IPS-NIHi11 (cell line): ENCODE data around the gene ROBO1.
A peak's percentile ranks its signal among the peaks of the same experiment; 100 is the strongest.
"Not testable (repeated sequence)": the region's sequence is repeated elsewhere in the genome, so short reads cannot be mapped to it uniquely, and the experiment has no call there.

Experiments
- DNase-seq: peaks from one replicate; pipeline ENCODE4 v3.0.0; 2012; ENCODE audit warnings: mixed read lengths, low spot score

ROBO1 gene

DNA sequence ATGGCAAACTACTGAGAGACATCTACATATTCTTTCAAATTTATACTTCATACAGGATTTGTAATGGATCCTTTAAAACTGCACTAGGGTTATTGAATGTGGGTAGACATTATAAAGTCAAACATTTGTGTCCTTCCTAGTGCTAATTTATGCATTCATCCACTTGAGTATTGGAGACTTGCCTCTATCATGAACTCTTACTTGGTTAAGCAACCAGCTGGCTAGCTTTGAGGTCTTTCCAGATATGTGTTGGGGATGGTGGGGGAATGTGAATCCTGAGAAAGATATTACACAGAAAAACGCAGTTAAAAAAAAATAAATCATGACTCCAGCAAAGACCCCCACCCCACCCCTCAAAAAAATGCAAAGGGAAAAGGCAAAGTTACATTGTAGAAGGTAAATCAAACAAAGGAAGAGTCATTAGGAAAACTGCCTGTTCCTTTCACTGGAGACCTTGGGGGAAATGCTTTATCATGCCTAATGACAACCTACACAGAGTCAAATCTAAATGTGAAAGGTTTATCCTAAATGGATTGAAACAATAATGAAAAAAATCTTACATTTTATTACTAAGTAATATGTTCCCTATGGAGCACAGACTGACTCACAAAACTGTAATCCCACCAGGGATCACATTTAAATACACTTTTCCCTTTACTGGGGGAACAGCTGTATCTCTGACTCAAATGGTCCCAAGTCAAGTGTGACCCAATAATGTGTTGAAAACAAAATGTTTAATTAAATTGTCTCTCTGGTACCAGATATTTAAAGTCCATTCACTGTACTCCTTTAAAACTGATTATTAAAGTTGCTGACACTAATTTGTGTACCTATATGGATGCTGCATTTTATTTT, 522.3 kb downstream of the ROBO1 start:
- peak; percentile 7 for DNase-seq

- no peak for DNase-seq
These were observed 531.3 kb downstream of the ROBO1 start for GRCh38 chr3:79236496-79236895.

DNA sequence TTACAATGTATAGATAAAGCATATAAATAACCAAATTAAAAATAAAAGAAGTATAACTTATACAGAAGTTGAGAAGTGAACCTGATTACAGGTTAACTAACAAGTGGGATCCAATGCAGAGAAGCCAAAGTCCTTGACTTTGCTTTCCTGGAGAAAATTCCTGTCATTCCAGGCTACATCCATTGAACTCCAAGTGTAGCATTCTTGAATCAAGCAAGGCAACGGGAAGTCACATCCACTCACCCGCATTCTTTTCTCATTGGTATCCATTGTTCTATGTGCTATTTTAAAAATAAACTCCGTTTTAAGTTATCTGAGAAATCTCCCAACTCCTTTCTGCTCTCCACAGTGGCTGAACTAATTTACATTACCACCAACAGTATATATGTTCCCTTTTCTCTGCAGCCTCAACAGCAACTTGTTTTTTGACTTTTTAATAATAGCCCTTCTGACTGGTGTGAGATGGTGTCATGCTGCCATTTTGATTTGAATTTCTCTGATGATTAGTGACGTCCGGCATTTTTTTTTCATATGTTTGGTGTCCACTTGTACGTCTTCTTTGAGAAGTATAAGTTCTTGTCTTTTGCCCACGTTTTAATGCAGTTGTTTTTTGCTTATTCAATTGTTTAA, 534.3 kb downstream of the ROBO1 start:
- DNase-seq = peak; percentile 32

- no peak for DNase-seq
These were observed 537.5 kb downstream of the ROBO1 start for GRCh38 chr3:79230266-79230665.

DNA sequence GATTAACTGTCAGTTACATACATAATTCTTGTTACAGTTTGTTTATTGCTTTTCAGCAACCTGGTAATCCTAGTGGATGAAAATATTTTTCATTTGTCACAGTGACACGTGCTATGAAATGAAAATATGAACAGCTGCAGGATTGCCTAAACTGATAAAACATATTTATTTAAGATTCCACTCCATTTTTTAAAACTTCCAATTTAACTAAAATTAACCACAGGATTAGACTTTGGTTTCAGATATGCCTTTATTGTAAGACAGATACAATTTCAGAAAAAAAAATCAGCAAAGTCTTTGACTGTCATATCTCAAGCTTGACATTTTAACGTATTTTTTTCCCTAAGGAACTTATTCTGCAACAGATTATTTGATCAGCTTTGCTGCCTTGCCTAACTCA, 550.7 kb downstream of the ROBO1 start:
- no peak for DNase-seq

- no peak for DNase-seq
These were observed 552.5 kb downstream of the ROBO1 start for GRCh38 chr3:79215286-79215685.

DNA sequence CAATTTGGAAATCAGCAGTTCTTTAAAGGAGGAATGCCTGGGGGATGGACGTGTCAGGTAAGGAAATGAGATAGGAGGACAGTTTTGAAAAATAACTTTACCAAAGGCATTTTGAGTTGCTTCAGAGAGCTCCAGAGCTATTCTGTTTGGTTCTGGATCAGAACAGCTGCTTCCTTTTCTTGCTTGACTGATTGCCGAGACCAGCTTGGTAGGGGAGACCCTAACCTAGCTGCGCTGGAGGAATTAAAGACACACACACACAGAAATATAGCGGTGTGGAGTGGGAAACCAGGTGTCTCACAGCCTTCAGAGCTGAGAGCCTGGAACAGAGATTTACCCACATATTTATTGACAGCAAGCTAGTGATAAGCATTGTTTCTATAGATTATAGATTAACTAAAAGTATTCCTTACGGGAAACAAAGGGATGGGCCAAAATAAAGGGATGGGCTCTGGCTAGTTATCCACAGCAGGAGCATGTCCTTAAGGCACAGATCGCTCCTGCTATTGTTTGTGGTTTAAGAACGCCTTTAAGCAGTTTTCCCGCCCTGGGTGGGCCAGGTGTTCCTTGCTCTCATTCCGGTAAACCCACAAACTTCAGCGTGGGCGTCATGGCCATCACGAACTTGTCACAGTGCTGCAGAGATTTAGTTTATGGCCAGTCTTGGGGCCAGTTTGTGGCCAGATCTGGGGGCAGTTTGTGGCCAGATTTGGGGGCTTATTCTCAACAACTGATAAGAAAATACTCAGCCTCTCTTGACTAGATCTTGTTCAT, 556.0 kb downstream of the ROBO1 start:
- DNase-seq = no peak

- no peak for DNase-seq
These were observed 563.4 kb downstream of the ROBO1 start for GRCh38 chr3:79204351-79204750.

DNA sequence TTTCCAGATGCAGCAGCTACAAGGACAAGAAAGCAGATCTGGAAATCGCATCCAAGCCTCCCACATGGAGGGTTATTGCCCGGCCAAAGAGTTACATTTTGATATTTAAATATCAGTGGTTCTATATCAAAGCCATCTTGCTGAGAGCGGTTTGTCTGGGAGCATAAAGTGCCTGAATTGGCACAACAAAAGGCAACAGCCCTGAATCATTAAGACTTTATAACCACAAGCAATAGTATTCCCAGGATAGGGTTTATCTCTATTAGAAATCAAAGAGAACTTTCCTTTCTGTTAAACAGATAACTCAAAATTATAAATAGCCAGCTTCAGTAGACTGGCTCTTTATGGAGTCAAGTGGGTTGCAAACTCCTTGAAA, 564.7 kb downstream of the ROBO1 start:
- DNase-seq = no peak

DNA sequence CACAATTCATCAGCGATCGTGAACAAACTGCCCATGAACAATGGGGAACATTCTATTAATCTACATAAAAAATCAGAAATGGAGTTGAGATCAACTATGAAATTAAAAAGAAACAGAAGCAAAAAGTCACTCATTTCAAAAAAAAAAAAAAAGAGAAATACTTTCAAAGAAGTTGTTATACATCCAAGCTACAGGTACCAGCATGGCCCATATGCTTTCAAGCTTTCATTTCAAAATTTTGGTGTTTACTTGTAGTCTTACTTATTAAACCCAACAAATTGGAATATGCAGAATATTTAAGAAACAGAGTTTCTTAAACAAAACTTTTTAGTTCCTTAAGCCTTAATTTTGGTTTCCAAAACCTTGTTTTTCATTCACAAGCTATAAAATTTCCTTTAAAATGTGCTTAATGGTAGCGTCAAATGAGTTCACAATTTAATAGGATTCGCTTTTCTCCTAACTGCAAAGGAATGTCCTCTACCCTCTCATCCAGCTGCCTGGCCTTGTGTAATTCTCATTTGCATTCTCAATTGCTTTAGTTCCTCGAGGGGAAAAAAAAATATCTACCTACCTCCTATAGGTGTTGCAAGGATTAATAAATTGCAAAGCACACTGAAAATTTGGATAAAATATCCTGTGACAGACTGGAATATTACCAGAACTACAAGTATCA, 565.2 kb downstream of the ROBO1 start:
- DNase-seq = no peak

DNA sequence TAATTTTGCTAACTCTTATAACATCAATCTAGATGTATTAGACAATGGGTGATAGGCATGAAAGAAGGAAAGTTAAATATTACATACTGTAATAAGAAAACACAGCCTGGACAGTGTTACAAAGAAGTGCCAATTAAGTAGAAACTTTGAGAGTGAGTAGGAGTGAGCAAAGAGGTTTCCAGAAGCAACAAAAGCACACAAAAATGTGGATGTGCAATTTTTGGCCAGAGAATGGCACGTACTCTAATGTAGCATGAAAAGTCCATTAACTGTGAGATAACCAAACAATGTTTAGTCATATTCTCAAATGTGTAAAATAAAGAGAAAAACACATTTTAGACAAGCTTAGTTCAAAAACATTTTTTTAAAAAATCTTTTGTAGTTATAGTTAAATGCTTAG, 567.3 kb downstream of the ROBO1 start:
- DNase-seq = no peak

DNA sequence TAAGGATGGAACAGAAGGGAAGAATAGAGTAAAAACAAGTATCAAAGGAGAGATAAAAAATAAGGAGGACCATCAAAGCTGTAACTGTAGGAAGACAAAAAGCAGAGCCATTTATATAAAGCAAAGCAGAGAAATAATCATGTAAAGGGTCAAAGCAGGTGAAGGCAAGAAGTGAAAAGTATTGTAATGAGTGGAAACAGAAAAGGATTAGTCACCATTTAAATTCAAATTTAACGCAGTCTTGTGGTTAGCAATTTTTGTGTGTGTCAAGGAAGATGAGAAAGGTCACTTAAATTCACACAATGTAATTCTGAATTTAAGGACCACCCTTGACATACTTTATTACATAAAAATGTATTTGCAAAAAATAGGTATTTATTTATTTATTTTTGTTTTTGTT, 567.8 kb downstream of the ROBO1 start:
- DNase-seq = no peak

DNA sequence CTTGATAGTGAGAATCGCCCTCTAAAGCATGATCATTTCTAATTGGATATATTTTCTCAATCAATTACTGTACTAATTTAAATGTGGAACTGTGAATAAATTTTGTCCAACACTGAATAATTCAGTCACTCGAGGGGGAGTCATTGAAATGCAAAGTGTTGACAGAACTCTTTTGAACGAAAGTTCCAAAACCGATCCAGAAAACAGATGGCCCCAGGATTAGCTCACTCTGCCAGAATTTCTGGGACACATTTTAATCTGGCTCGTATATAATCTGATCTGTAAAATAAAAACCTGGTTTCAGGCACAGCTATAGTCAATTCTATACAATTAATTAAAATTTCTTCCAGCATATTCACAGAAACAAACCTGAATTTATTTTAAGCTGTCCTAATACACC, 580.4 kb downstream of the ROBO1 start:
- no peak for DNase-seq

DNA sequence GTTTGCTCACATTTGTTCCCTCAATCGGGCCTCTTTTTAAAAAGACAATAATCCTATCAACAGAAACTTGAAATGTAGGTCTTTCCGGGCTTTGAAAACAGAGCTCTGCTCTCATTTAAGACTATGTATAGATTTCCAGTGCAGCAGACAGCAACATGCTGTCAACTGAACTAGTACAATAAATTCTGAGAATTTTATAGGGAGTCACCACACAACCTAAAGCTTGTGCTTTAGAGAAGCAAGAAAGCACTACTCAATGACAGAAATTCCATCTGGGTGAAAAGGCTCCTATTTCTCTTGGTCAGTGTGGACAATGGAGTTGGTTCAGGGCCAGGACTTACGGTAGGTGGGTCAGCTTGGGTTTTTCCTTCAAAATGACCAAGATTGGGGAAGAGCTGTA, 583.5 kb downstream of the ROBO1 start:
- no peak for DNase-seq

- DNase-seq = no peak
These were observed 584.3 kb downstream of the ROBO1 start for GRCh38 chr3:79183496-79183895.

DNA sequence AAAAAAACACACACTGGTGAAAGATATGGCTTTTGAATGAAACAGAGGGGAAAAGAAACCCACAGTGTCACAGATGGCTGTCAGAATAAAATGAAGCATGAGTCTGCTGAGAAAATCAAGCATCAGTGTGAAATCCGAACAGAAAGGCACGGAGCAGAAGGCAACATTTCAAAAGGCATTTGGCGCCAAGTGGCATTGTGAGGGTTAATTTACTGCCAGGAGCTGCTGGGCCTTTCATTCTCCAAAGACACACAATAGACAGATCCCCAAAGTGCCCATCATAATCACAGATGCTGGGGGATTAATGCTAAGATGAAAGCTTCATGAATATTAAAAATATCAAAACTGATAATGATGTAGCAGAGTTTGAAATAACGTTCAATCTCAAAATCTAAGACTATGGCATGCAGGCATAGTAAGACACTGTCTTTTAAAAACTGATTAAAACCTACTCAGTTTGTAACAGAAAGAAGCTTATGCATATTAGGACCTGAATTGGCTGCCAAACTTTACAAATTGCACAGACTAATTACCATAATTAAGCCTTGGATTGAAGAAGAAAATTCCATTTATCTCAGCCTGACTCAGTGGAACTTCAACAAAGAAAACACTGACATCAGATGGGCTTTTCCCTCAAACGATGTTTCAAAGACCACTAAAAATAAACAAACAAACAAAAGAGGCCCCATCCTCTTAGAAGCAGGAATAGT, 589.2 kb downstream of the ROBO1 start:
- no peak for DNase-seq

- no peak for DNase-seq
These were observed 591.9 kb downstream of the ROBO1 start for GRCh38 chr3:79175870-79176269.

GRCh38 chr3:79173259-79173658, 594.5 kb downstream of the ROBO1 start:
- DNase-seq = not testable (repeated sequence)

DNA sequence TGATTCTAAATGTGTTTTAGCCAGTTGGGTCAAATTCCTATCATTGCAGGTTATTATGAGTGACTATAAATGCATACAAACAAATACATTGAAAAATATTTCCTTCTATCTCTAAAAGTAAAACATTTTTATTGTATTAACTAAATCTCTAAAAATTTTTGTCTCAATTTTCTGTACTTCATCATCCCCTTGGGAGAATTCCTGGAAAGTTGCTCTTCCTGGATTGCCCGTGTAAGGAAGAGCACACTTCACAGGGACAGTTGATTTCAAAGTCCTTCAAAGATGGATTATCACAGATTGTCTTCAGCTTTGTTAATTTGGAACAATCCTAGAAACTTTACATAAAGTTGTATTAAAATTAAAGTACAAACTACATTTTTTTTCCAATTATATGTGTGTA, 595.6 kb downstream of the ROBO1 start:
- no peak for DNase-seq

DNA sequence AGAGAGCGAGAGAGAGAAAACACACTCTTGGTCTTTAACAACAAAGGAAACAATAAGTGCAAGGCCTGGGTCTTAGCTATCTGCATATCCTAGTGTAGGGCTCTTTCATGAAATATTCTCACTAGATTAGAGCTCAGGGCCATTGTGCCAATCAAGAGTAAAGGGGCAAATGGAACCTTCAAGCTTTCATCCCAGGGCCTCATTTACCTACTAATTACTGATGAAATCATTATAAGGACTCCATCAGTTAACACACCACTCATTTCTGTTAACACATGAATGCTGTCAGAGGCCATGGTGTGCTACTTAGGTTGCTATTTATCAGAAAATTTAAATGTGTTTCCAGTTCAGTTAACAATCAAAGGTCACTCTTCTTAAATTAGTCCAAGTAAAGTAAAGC, 597.8 kb downstream of the ROBO1 start:
- no peak for DNase-seq

DNA sequence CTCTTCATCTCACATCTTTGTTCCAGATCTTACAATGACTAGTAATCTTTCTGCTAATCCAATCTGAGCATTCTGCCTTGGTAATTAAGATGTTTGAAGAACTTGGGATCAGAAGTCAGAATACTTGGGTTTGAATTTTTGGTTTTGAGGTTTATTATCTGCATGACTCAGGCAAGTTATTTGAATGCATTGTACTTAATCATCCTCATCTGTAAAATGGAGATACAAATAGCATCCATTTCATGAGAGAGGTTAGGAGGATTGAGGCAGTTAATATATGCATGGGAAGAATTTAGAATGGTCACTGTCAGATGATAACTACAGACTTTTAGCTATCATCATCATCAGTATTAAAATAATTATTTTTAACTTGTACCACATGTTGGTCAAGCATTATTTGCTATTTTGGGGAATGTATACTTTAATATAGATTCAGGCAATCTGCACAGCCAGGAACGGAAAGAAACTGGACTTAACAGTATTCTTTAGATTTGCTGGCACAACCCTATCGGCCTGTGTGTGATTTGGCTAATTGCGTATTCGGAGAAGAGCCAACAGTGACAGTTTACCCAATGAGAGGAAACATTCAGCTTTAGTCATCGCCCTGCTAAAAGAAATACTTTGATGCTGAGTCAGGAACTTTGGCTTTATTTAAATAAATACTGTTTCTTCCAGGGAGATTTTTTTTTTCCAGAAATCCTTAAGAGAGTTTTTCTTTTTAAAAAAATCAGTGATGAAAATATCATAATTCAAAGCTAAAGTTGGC, 600.0 kb downstream of the ROBO1 start:
- no peak for DNase-seq
